GM12878 (cell line): ENCODE measurements around the gene ATP13A2. TPM values are rescaled to one million over a fixed set of nuclear protein-coding genes. Genes with fewer than 3 reads are reported as not detected.

ENCODE experiments used
- BCL11A ChIP-seq: IDR thresholded peaks from 2 replicates; pipeline ENCODE4 v1.6.1; 2011; ENCODE audit warnings: low read depth, low read length
- BHLHE40 ChIP-seq, 2 experiments: fragments of 450-650 bp in 1 of 2; IDR thresholded peaks; 2 replicates each; pipeline ENCODE4 v1.6.1; 2011 to 2017; ENCODE audit warnings: low read depth in 2 of 2, borderline replicate concordance in 1 of 2, improper control_type of control experiment in 1 of 2, low read length in 1 of 2, mild to moderate bottlenecking in 1 of 2
- E4F1 ChIP-seq: fragments of 450-650 bp; IDR thresholded peaks from 2 replicates; pipeline ENCODE4 v1.6.1; 2018; ENCODE audit warnings: borderline replicate concordance, mild to moderate bottlenecking; ENCODE audit not compliant: partially characterized antibody
- HSF1 ChIP-seq: fragments of 150-350 bp; IDR thresholded peaks from 2 replicates; pipeline ENCODE4 v1.6.1; 2014; ENCODE audit warnings: mild to moderate bottlenecking, low read depth, low read length
- IKZF1 ChIP-seq: fragments of 450-650 bp; conservative IDR thresholded peaks from 2 replicates; pipeline ENCODE4 v1.6.1; 2017; ENCODE audit warnings: antibody characterized with exemption, mild to moderate bottlenecking
- IKZF2 ChIP-seq, 2 experiments: fragments of 450-650 bp; IDR thresholded peaks; 2 replicates each; pipeline ENCODE4 v1.6.1; 2017; ENCODE audit warnings: mild to moderate bottlenecking in 2 of 2, moderate library complexity in 2 of 2
- IRF5 ChIP-seq: fragments of 450-650 bp; IDR thresholded peaks from 2 replicates; pipeline ENCODE4 v1.6.1; 2017; ENCODE audit warnings: borderline replicate concordance
- MTA3 ChIP-seq: IDR thresholded peaks from 2 replicates; pipeline ENCODE4 v1.6.1; 2012; ENCODE audit warnings: low read length, inconsistent platforms, borderline replicate concordance
- RB1 ChIP-seq: fragments of 450-650 bp; formaldehyde crosslinking; IDR thresholded peaks from 2 replicates; pipeline ENCODE4 v1.6.1; 2017; ENCODE audit warnings: mild to moderate bottlenecking, borderline replicate concordance
- SREBF1 ChIP-seq: IDR thresholded peaks from 2 replicates; pipeline ENCODE4 v1.6.1; 2012; ENCODE audit warnings: mild to moderate bottlenecking, low read length
- STAT3 ChIP-seq: IDR thresholded peaks from 2 replicates; pipeline ENCODE4 v1.6.1; 2011; ENCODE audit warnings: low read depth, low read length, improper control_type of control experiment
- ZBED1 ChIP-seq: IDR thresholded peaks from 2 replicates; pipeline ENCODE4 v1.6.1; 2016; ENCODE audit warnings: borderline replicate concordance
- ZBTB40 ChIP-seq: fragments of 450-650 bp; IDR thresholded peaks from 2 replicates; pipeline ENCODE4 v1.6.1; 2016; ENCODE audit warnings: mild to moderate bottlenecking, moderate library complexity, borderline replicate concordance
- ZNF207 ChIP-seq: fragments of 450-650 bp; IDR thresholded peaks from 2 replicates; pipeline ENCODE4 v1.6.1; 2014; ENCODE audit warnings: antibody characterized with exemption, mild to moderate bottlenecking, borderline replicate concordance
- ZNF592 ChIP-seq: fragments of 450-650 bp; IDR thresholded peaks from 2 replicates; pipeline ENCODE4 v1.6.1; 2017; ENCODE audit warnings: mild to moderate bottlenecking, moderate library complexity
- polyA plus RNA-seq, 11 experiments: library from polyadenylated mRNA; depleted of rRNA in 4 of 11; unstranded in 6 of 11; stranded (reverse) in 5 of 11; fragments of >200 nt; fragmentation: Nextera tagmentation in 4 of 11; fragmentation: Illumina TruSeq in 1 of 11; extraction: Ambion mirVana in 4 of 11; extraction: Trizol in 1 of 11; gene quantifications; 1 replicate in 1 of 11; 2 replicates in 10 of 11; pipeline versions ENCODE4 v1.2.1 to v1.2.3, GENCODE V29; 2011 to 2016; ENCODE audit warnings: inconsistent platforms in 2 of 11, missing spikeins in 2 of 11, low read depth in 1 of 11
- total RNA-seq, 4 experiments: library from RNA; depleted of rRNA in 3 of 4; stranded (reverse); fragments of >200 nt in 3 of 4; fragmentation: Illumina TruSeq in 1 of 4; extraction: Trizol in 1 of 4; gene quantifications; 2 replicates each; pipeline versions ENCODE4 v1.2.1 to v1.2.3, GENCODE V29; 2013 to 2021

The ATP13A2 gene
- total and polyA plus RNA-seq, 10 of the 15 experiments (the other 5 are each of a cell fraction or from before 2014, with no cell fraction given): 0.24 to 30.5 (median 8.0) TPM

GRCh38 chr1:17011439-17012307 is at the start of gene ATP13A2 (continued):
- TF ChIP-seq IRF5: no peak
- TF ChIP-seq IKZF1: peak; percentile 94
- TF ChIP-seq SREBF1: no peak
- no peak for TF ChIP-seq STAT3
- no peak for TF ChIP-seq BCL11A
- no peak for TF ChIP-seq ZNF592
- TF ChIP-seq ZNF207: no peak
- peak in 1 of 2 experiments; percentile 65; a peak in 2 of 4 replicates for TF ChIP-seq BHLHE40 (IDR thresholded peaks at IDR 0.05; ENCODE audit: borderline replicate concordance in 1 of 2, low read depth in 2 of 2, low read length in 1 of 2)
- TF ChIP-seq IKZF2 (IDR thresholded peaks at IDR 0.05): no peak
- no peak for TF ChIP-seq E4F1
- no peak for TF ChIP-seq MTA3
- TF ChIP-seq ZBTB40: no peak
- TF ChIP-seq RB1: no peak
- no peak for TF ChIP-seq ZBED1
- TF ChIP-seq HSF1: no peak
